A549 (cell line): ENCODE measurements around the gene VPS4A.

Source experiments
- HEYL ChIP-seq: fragments of 250-450 bp; sonication (Bioruptor Pico); IDR thresholded peaks from 2 replicates; pipeline ENCODE4 v1.8.0; 2021; ENCODE audit warnings: mild to moderate bottlenecking, moderate library complexity
- KDM5A ChIP-seq: fragments of 200-600 bp; sonication (generic); IDR thresholded peaks from 2 replicates; pipeline ENCODE4 v1.6.1; 2016; ENCODE audit warnings: antibody characterized with exemption, mild to moderate bottlenecking
- POLR2A ChIP-seq: IDR thresholded peaks from 2 replicates; pipeline ENCODE4 v1.6.1; 2012; ENCODE audit warnings: mild to moderate bottlenecking, low read length
- RCOR1 ChIP-seq: fragments of 150-350 bp; IDR thresholded peaks from 2 replicates; pipeline ENCODE4 v1.6.1; 2014; ENCODE audit warnings: antibody characterized with exemption, low read length, low read depth

GRCh38 chr16:69266334-69267063 lies 44.7 kb upstream of the VPS4A start:
- TF ChIP-seq HEYL, result no peak
- no peak for TF ChIP-seq RCOR1
- no peak for TF ChIP-seq POLR2A
- TF ChIP-seq KDM5A, result no peak
